H9 (cell line): ENCODE measurements around the gene CCDC102A. TPM values are rescaled to one million over a fixed set of nuclear protein-coding genes. Genes with fewer than 3 reads are reported as not detected.

ENCODE experiments used
- DNase-seq: peaks from one replicate; pipeline ENCODE4 v3.0.0-alpha.2; 2017
- H2AFZ ChIP-seq: one replicate; pipeline ENCODE4 v1.6.1; 2013; ENCODE audit warnings: mild to moderate bottlenecking, low read length, control low read depth, moderate library complexity
- H2AK5ac ChIP-seq: 2 replicates; pipeline ENCODE4 v1.6.1; 2013; ENCODE audit warnings: low read length, control low read depth, mixed read lengths; ENCODE audit not compliant: insufficient read length
- H2BK120ac ChIP-seq: one replicate; pipeline ENCODE4 v1.6.1; 2013; ENCODE audit warnings: low read depth, mild to moderate bottlenecking, low read length, control low read depth, inconsistent platforms; ENCODE audit not compliant: poor library complexity, severe bottlenecking
- H2BK12ac ChIP-seq: 2 replicates; pipeline ENCODE4 v1.6.1; 2013; ENCODE audit warnings: low read length, control low read depth, mixed read lengths, low read depth; ENCODE audit not compliant: insufficient read length
- H2BK15ac ChIP-seq: 2 replicates; pipeline ENCODE4 v1.6.1; 2013; ENCODE audit warnings: low read depth, low read length, control low read depth
- H2BK20ac ChIP-seq: one replicate; pipeline ENCODE4 v1.6.1; 2013; ENCODE audit warnings: low read depth, mild to moderate bottlenecking, low read length, control low read depth, inconsistent platforms; ENCODE audit not compliant: poor library complexity, severe bottlenecking
- H2BK5ac ChIP-seq: 2 replicates; pipeline ENCODE4 v1.6.1; 2013; ENCODE audit warnings: low read length, control low read depth, mixed read lengths; ENCODE audit not compliant: insufficient read length
- H3K14ac ChIP-seq: 2 replicates; pipeline ENCODE4 v1.6.1; 2013; ENCODE audit warnings: low read length, control low read depth; ENCODE audit not compliant: insufficient read depth
- H3K18ac ChIP-seq: 2 replicates; pipeline ENCODE4 v1.6.1; 2013; ENCODE audit warnings: low read depth, mild to moderate bottlenecking, mixed read lengths, low read length, control low read depth; ENCODE audit not compliant: insufficient read length
- H3K23ac ChIP-seq: 2 replicates; pipeline ENCODE4 v1.6.1; 2013; ENCODE audit warnings: low read length, control low read depth, mixed read lengths, low read depth; ENCODE audit not compliant: insufficient read length
- H3K23me2 ChIP-seq: 2 replicates; pipeline ENCODE4 v1.6.1; 2013; ENCODE audit warnings: low read depth, mild to moderate bottlenecking, mixed read lengths, low read length, control low read depth; ENCODE audit not compliant: insufficient read length, poor library complexity, severe bottlenecking
- H3K27ac ChIP-seq: 2 replicates; pipeline ENCODE4 v1.5.1; 2013; ENCODE audit warnings: low read length, control low read depth, mixed read lengths, low read depth; ENCODE audit not compliant: insufficient read length
- H3K27me3 ChIP-seq: 2 replicates; pipeline ENCODE4 v1.6.1; 2013; ENCODE audit warnings: low read length, control low read depth, inconsistent platforms; ENCODE audit not compliant: insufficient read depth
- H3K4ac ChIP-seq: 2 replicates; pipeline ENCODE4 v1.6.1; 2013; ENCODE audit warnings: low read depth, mild to moderate bottlenecking, control low read depth, inconsistent platforms, low read length, moderate library complexity
- H3K4me1 ChIP-seq: 2 replicates; pipeline ENCODE4 v1.6.1; 2013; ENCODE audit warnings: low read length, control low read depth, inconsistent platforms; ENCODE audit not compliant: insufficient read depth
- H3K4me2 ChIP-seq: 2 replicates; pipeline ENCODE4 v1.6.1; 2013; ENCODE audit warnings: low read length, control low read depth, mixed read lengths; ENCODE audit not compliant: insufficient read length, insufficient read depth
- H3K56ac ChIP-seq: 2 replicates; pipeline ENCODE4 v1.6.1; 2013; ENCODE audit warnings: low read depth, mild to moderate bottlenecking, mixed read lengths, low read length, control low read depth; ENCODE audit not compliant: insufficient read length
- H3K79me1 ChIP-seq: 2 replicates; pipeline ENCODE4 v1.6.1; 2013; ENCODE audit warnings: low read depth, mild to moderate bottlenecking, moderate library complexity, low read length, control low read depth, inconsistent platforms; ENCODE audit not compliant: insufficient read depth, poor library complexity, severe bottlenecking
- H3K79me2 ChIP-seq: 2 replicates; pipeline ENCODE4 v1.6.1; 2013; ENCODE audit warnings: low read length, control low read depth, inconsistent platforms; ENCODE audit not compliant: insufficient read depth
- H3K9ac ChIP-seq: 2 replicates; pipeline ENCODE4 v1.6.1; 2013; ENCODE audit warnings: low read length, control low read depth, mixed read lengths; ENCODE audit not compliant: insufficient read length; ENCODE audit errors: extremely low read depth
- H3K9me3 ChIP-seq: one replicate; pipeline ENCODE4 v1.6.1; 2013; ENCODE audit warnings: low read depth, low read length, inconsistent platforms; ENCODE audit not compliant: control insufficient read depth
- H3T11ph ChIP-seq: one replicate; pipeline ENCODE4 v1.6.1; 2013; ENCODE audit warnings: mild to moderate bottlenecking, low read length, control low read depth, inconsistent platforms
- H4K20me1 ChIP-seq: one replicate; pipeline ENCODE4 v1.6.1; 2013; ENCODE audit not compliant: control insufficient read depth, insufficient read length, insufficient read depth
- H4K5ac ChIP-seq: 2 replicates; pipeline ENCODE4 v1.6.1; 2013; ENCODE audit warnings: low read depth, mild to moderate bottlenecking, mixed read lengths, low read length, control low read depth; ENCODE audit not compliant: insufficient read length
- H4K8ac ChIP-seq: replicated peaks from 2 replicates; pipeline ENCODE4 v1.6.1; 2013; ENCODE audit warnings: low read length, control low read depth, mixed read lengths, low read depth; ENCODE audit not compliant: insufficient read length
- H4K91ac ChIP-seq: 2 replicates; pipeline ENCODE4 v1.6.1; 2013; ENCODE audit warnings: low read depth, mild to moderate bottlenecking, moderate library complexity, mixed read lengths, low read length, control low read depth; ENCODE audit not compliant: insufficient read length
- H3K27ac Mint-ChIP-seq, 3 experiments: 2 replicates in 2 of 3; 3 replicates in 1 of 3; pipeline ENCODE4 v1.8.0; 2020 to 2021; ENCODE audit warnings: mixed read lengths in 3 of 3, mild to moderate bottlenecking in 1 of 3, moderate library complexity in 1 of 3
- H3K27me3 Mint-ChIP-seq: 2 replicates; pipeline ENCODE4 v1.8.0; 2021; ENCODE audit warnings: low read depth, mild to moderate bottlenecking, moderate library complexity, mixed read lengths
- H3K36me3 Mint-ChIP-seq, 3 experiments: 2 replicates in 2 of 3; 3 replicates in 1 of 3; pipeline ENCODE4 v1.8.0; 2020 to 2021; ENCODE audit warnings: low read depth in 3 of 3, mixed read lengths in 3 of 3; ENCODE audit not compliant: insufficient read depth in 1 of 3
- H3K4me1 Mint-ChIP-seq, 2 experiments: 2 replicates each; pipeline ENCODE4 v1.8.0; 2020; ENCODE audit warnings: mixed read lengths in 2 of 2
- H3K4me3 Mint-ChIP-seq, 2 experiments: 2 replicates in 1 of 2; 3 replicates in 1 of 2; pipeline ENCODE4 v1.8.0; 2020 to 2021; ENCODE audit warnings: mild to moderate bottlenecking in 2 of 2, mixed read lengths in 2 of 2, moderate library complexity in 1 of 2
- H3K9me3 Mint-ChIP-seq, 2 experiments: 2 replicates in 1 of 2; 3 replicates in 1 of 2; pipeline ENCODE4 v1.8.0; 2020; ENCODE audit warnings: mild to moderate bottlenecking in 2 of 2, mixed read lengths in 2 of 2, moderate library complexity in 1 of 2
- CTCF ChIP-seq: fragments of 200-600 bp; sonication (generic); conservative IDR thresholded peaks from 3 replicates; pipeline ENCODE4 v1.8.0; 2021; ENCODE audit warnings: antibody characterized with exemption, mild to moderate bottlenecking
- WGBS: extraction: QIAGEN DNeasy Blood & Tissue Kit; methylation state at CpG from one replicate; pipeline ENCODE4 v1.1.7; 2013; ENCODE audit warnings: missing lambda C conversion rate, low lambda C conversion rate, mixed read lengths; ENCODE audit not compliant: insufficient read length; ENCODE audit errors: extremely low coverage; 5-methylcytosine and 5-hydroxymethylcytosine counted together
- total RNA-seq: library from RNA; stranded (reverse); gene quantifications from 2 replicates; pipeline ENCODE4 v1.2.1, GENCODE V29; 2021

CCDC102A gene
- total RNA-seq, 1 experiment from 2014 or later = 8.2 TPM

- Mint-ChIP-seq H3K4me1 (peaks cover 19 to 29% of the 10 kb centered on the region in 2 experiments), H3K27ac (no peak within 1 kb of the TSS), H3K36me3 (no peaks in the 10 kb centered on the region; a peak in 2 of 7 replicates), H3K4me3 (peak within 1 kb of the TSS; percentile 82 to 90), H3K9me3 (peaks cover 9 to 14% of the 10 kb centered on the region in 2 experiments; a peak in 4 of 5 replicates), H3K27me3 (peaks cover 28% of the 10 kb centered on the region)
- no peak for TF ChIP-seq CTCF
- Histone ChIP-seq H3T11ph (no peak within 1 kb of the TSS), H3K23me2 (peaks cover 14% of the 10 kb centered on the region), H3K56ac (no peak within 1 kb of the TSS), H3K14ac (peak within 1 kb of the TSS; percentile 83), H2BK12ac (no peak within 1 kb of the TSS), H3K9me3 (no peaks in the 10 kb centered on the region), H2BK120ac (no peak within 1 kb of the TSS), H4K20me1 (no peaks in the 10 kb centered on the region), H2BK5ac (no peak within 1 kb of the TSS), H4K5ac (peak within 1 kb of the TSS; percentile 22), H3K23ac (no peak within 1 kb of the TSS), H3K27me3 (no peaks in the 10 kb centered on the region), H3K27ac (no peak within 1 kb of the TSS), H3K4ac (no peak within 1 kb of the TSS), H4K91ac (no peak within 1 kb of the TSS), H2AK5ac (no peak within 1 kb of the TSS), H2BK15ac (no peak within 1 kb of the TSS), H3K4me2 (peak within 1 kb of the TSS; percentile 76), H3K79me2 (no peaks in the 10 kb centered on the region), H2BK20ac (no peak within 1 kb of the TSS), H4K8ac (peak within 1 kb of the TSS; percentile 32), H3K79me1 (peaks cover 5% of the 10 kb centered on the region), H2AFZ (peak within 1 kb of the TSS; percentile 34), H3K9ac (peak within 1 kb of the TSS; percentile 31), H3K4me1 (peaks cover 2% of the 10 kb centered on the region; the same call in 1 of the 2 replicates), H3K18ac (no peak within 1 kb of the TSS)
- no CpG with 5 or more reads among the region's 73 CpGs for WGBS
- DNase-seq = peak; percentile 72
These were observed 50.2 kb downstream of the CCDC102A start, which contains the start of gene DOK4 for GRCh38 chr16:57485916-57486857. DOK4 (minus strand) TSS chr16:57486493; CDS start chr16:57479507, 6,986 bp downstream.
